Measurements from ENCODE around the gene SH3RF3.

DNA sequence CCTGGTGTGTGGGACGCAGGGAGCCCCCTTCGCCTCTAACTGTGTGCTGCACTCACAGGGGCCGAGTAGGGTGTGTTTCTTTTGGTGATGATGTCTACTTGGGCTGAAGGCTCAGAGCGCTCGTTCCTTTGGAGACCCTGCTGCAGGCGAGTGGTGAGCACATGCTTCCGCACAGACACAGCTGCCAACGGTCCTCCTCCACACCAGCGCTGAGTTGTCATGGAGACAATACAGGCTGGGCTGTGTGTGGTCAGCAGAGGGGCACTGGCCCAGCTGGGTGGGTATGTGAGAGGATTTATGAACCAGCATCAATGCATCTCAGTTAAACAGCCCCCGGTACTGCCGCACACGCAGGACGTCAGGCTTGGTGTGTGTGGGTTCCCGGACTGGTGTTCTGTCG, 143.5 kb downstream of the SH3RF3 start:
- TF ChIP-seq, protein P1, sequence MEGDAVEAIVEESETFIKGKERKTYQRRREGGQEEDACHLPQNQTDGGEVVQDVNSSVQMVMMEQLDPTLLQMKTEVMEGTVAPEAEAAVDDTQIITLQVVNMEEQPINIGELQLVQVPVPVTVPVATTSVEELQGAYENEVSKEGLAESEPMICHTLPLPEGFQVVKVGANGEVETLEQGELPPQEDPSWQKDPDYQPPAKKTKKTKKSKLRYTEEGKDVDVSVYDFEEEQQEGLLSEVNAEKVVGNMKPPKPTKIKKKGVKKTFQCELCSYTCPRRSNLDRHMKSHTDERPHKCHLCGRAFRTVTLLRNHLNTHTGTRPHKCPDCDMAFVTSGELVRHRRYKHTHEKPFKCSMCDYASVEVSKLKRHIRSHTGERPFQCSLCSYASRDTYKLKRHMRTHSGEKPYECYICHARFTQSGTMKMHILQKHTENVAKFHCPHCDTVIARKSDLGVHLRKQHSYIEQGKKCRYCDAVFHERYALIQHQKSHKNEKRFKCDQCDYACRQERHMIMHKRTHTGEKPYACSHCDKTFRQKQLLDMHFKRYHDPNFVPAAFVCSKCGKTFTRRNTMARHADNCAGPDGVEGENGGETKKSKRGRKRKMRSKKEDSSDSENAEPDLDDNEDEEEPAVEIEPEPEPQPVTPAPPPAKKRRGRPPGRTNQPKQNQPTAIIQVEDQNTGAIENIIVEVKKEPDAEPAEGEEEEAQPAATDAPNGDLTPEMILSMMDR (conservative IDR thresholded peaks at IDR 0.05 in 1 of 2, IDR thresholded peaks at IDR 0.05 in 1 of 2; ENCODE audit: low read depth in 1 of 2, low read length in 2 of 2), result no peak
- no peak for TF ChIP-seq EZH2 (IDR thresholded peaks at IDR 0.05; ENCODE audit: low read length, missing control alignments)

All from fibroblast of lung (primary cell).